ENCODE measurements around the gene KRTAP5-10.
"Not testable (repeated sequence)": the region's sequence is repeated elsewhere in the genome, so short reads cannot be mapped to it uniquely, and the experiment has no call there.

DNA sequence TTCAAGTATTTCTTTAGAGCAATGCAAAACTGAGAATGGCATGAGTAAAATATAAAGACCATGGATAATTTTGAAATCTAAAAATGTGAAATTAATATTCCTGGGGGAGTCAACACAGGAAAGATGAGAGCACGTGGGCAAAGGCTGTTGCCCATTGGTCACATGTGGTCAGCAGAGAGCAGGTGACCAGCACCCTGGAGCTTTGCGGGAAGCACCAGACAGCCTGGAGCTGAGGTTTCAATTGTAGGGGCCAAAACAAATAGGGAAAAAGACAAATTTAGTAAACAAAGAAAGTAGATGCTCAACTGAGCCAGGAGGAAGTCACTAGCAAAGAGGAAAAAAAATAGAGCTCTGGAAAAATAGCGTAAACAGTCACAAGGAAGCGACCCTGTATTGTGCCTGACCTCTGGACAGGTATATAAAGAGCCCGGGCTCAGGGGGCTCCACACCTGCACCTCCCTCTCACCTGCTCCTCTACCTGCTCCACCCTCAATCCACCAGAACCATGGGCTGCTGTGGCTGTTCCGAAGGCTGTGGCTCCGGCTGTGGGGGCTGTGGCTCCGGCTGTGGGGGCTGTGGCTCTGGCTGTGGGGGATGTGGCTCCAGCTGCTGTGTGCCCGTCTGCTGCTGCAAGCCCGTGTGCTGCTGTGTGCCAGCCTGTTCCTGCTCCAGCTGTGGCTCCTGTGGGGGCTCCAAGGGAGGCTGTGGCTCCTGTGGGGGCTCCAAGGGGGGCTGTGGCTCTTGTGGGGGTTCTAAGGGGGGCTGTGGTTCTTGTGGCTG lies 38.4 kb upstream of the KRTAP5-10 start, which contains the start of gene KRTAP5-7:
- TF ChIP-seq, protein P1, sequence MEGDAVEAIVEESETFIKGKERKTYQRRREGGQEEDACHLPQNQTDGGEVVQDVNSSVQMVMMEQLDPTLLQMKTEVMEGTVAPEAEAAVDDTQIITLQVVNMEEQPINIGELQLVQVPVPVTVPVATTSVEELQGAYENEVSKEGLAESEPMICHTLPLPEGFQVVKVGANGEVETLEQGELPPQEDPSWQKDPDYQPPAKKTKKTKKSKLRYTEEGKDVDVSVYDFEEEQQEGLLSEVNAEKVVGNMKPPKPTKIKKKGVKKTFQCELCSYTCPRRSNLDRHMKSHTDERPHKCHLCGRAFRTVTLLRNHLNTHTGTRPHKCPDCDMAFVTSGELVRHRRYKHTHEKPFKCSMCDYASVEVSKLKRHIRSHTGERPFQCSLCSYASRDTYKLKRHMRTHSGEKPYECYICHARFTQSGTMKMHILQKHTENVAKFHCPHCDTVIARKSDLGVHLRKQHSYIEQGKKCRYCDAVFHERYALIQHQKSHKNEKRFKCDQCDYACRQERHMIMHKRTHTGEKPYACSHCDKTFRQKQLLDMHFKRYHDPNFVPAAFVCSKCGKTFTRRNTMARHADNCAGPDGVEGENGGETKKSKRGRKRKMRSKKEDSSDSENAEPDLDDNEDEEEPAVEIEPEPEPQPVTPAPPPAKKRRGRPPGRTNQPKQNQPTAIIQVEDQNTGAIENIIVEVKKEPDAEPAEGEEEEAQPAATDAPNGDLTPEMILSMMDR (IDR thresholded peaks at IDR 0.05; ENCODE audit: insufficient read depth, low read length, poor library complexity, severe bottlenecking), result not testable (repeated sequence)
- TF ChIP-seq EZH2phosphoT487 (conservative IDR thresholded peaks at IDR 0.05; ENCODE audit: low read length), result not testable (repeated sequence)

Data from SU-DHL-6 (cell line).